Lower leg skin (tissue), 4 donors: ENCODE data around the gene COL25A1. TPM values are rescaled to one million over a fixed set of nuclear protein-coding genes. Genes with fewer than 3 reads are reported as not detected.

Experiments
- DNase-seq, 2 donors: peaks; one replicate each; pipeline ENCODE4 v3.0.0-alpha.2; 2019; ENCODE audit warnings: low spot score in 2 of 2
- H3K4me3 ChIP-seq: fragments of 200-600 bp; sonication (generic); 2 replicates; pipeline ENCODE4 v1.5.1; 2017; ENCODE audit warnings: mild to moderate bottlenecking, low read depth; ENCODE audit not compliant: poor library complexity, severe bottlenecking
- CTCF ChIP-seq, 3 donors: fragments of 450-650 bp; IDR thresholded peaks; one replicate each; pipeline ENCODE4 v1.5.1; 2016; ENCODE audit warnings: antibody characterized with exemption in 3 of 3, mild to moderate bottlenecking in 3 of 3, moderate library complexity in 2 of 3
- POLR2A ChIP-seq, 2 donors: fragments of 450-650 bp; IDR thresholded peaks; one replicate each; pipeline ENCODE4 v1.6.1; 2016 to 2017; ENCODE audit warnings: antibody characterized with exemption in 2 of 2, mild to moderate bottlenecking in 1 of 2, moderate library complexity in 1 of 2
- WGBS, 2 donors: methylation state at CpG; one replicate each; pipeline ENCODE4 v1.1.5; 2018; 5-methylcytosine and 5-hydroxymethylcytosine counted together
- intact Hi-C: fragments of 100-400 bp; cut with DNase I; formaldehyde crosslinking; loops from one replicate; pipeline ENCODE4 v1.15.0; 2023; ENCODE audit warnings: low total_unique reads
- total RNA-seq, 4 donors: library from RNA; depleted of rRNA; stranded (reverse); fragments of >200 nt; gene quantifications; one replicate each; pipeline ENCODE4 v1.1.0, GENCODE V29; 2016

COL25A1 gene
- total RNA-seq, 4 donors from 2014 or later, result 0.42 to 2.4 (median 1.5) TPM

- TF ChIP-seq POLR2A (IDR thresholded peaks at IDR 0.05) (no peak), CTCF (IDR thresholded peaks at IDR 0.05) (no peak)
- intact Hi-C loops, result no loop called here
- no peak overlapping the region for H3K4me3 ChIP-seq
- WGBS, 2 donors, result 64 to 68% methylated on average over 3 of the region's 3 CpGs
- DNase-seq, result no peak
Measured at GRCh38 chr4:109044431-109044830, 258.0 kb downstream of the COL25A1 start.

DNA sequence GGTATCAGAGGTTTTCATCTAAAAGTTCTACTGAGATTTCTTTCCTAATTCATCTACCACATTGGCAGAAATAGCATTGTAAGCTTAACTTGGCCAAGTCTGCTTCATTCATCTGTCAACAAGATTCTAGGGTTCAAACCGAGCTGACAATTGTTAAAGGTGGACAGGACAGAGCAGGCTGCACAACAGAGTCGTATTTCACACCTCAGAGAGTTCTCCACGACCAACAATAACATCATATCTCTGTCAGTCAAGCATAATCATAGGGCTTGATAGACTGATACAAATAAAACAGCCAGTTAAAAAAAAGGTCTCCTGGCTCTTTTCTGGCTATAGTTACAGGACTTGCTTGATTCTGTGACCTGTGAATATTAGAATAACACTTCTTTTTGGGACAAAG lies 259.2 kb downstream of the COL25A1 start:
- H3K4me3 ChIP-seq, result no peak overlapping the region
- intact Hi-C loops, result no loop called here
- WGBS, 2 donors, result 71 to 72% methylated on average over 3 of the region's 3 CpGs
- TF ChIP-seq CTCF (IDR thresholded peaks at IDR 0.05), result no peak
- TF ChIP-seq POLR2A (IDR thresholded peaks at IDR 0.05), result no peak
- no peak for DNase-seq

GRCh38 chr4:109041463-109042360 lies 260.7 kb downstream of the COL25A1 start:
- intact Hi-C loops, result no loop called here
- no peak overlapping the region for H3K4me3 ChIP-seq
- 79 to 85% methylated on average over 3 of the region's 3 CpGs for WGBS, 2 donors
- no peak for DNase-seq
- TF ChIP-seq CTCF (IDR thresholded peaks at IDR 0.05) (no peak), POLR2A (IDR thresholded peaks at IDR 0.05) (no peak)

- TF ChIP-seq POLR2A (IDR thresholded peaks at IDR 0.05) (no peak), CTCF (IDR thresholded peaks at IDR 0.05) (no peak)
- intact Hi-C loops, result no loop called here
- no peak for DNase-seq
- H3K4me3 ChIP-seq, result no peak overlapping the region
- 86 to 91% methylated on average over 5 of the region's 5 CpGs for WGBS, 2 donors
Measured at GRCh38 chr4:109040441-109040840, 262.0 kb downstream of the COL25A1 start.

- TF ChIP-seq POLR2A (IDR thresholded peaks at IDR 0.05) (no peak), CTCF (IDR thresholded peaks at IDR 0.05) (no peak)
- no peak overlapping the region for H3K4me3 ChIP-seq
- DNase-seq, result no peak
- intact Hi-C loops, result no loop called here
- WGBS, 2 donors, result 50 to 59% methylated on average over 2 of the region's 2 CpGs
Measured at GRCh38 chr4:109037026-109037425, 265.4 kb downstream of the COL25A1 start.
